Brain microvascular endothelial cell (primary cell): ENCODE data around the gene GLI1.
A peak's percentile ranks its signal among the peaks of the same experiment; 100 is the strongest.
"Not testable (repeated sequence)": the region's sequence is repeated elsewhere in the genome, so short reads cannot be mapped to it uniquely, and the experiment has no call there.

Experiments used
- DNase-seq: peaks from one replicate; pipeline ENCODE4 v3.0.0-alpha.2; 2020
- H3K27ac ChIP-seq: fragments of 250-450 bp; sonication (Bioruptor Pico); 2 replicates; pipeline ENCODE4 v1.5.1; 2020; ENCODE audit warnings: mild to moderate bottlenecking, moderate library complexity
- H3K27me3 ChIP-seq: fragments of 250-450 bp; sonication (Bioruptor Pico); replicated peaks from 2 replicates; pipeline ENCODE4 v1.5.1; 2020; ENCODE audit warnings: mild to moderate bottlenecking
- H3K36me3 ChIP-seq: fragments of 250-450 bp; sonication (Bioruptor Pico); replicated peaks from 2 replicates; pipeline ENCODE4 v1.5.1; 2020; ENCODE audit warnings: mild to moderate bottlenecking
- H3K4me3 ChIP-seq: 2 replicates; pipeline ENCODE4 v1.5.1; 2011; ENCODE audit warnings: low read depth, mild to moderate bottlenecking, control low read depth, low read length, moderate library complexity
- CTCF ChIP-seq: IDR thresholded peaks from 2 replicates; pipeline ENCODE4 v1.5.1; 2011; ENCODE audit warnings: low read depth, mild to moderate bottlenecking, moderate library complexity, low read length, control low read depth, inconsistent platforms; ENCODE audit errors: missing control alignments
- in situ Hi-C: cut with HindIII; loops from 2 replicates; pipeline ENCODE4 v1.10.0; 2017; ENCODE audit warnings: low sequenced_read_pairs, low pct_ligation_motif_present

GLI1 gene

GRCh38 chr12:57459750-57460467, at the start of gene GLI1:
Gene GLI1 (plus strand): TSS chr12:57459785. CDS start chr12:57463692, 3,907 bp downstream.
- no peaks in the 10 kb centered on the region for H3K27me3 ChIP-seq
- peak within 1 kb of the TSS; percentile 2 for H3K27ac ChIP-seq
- H3K36me3 ChIP-seq = no peaks in the 10 kb centered on the region
- in situ Hi-C loops = no loop called here
- peak within 1 kb of the TSS; percentile 75 for H3K4me3 ChIP-seq
- TF ChIP-seq CTCF = no peak
- DNase-seq = no peak

GRCh38 chr12:57410534-57410933, 49.1 kb upstream of the GLI1 start:
- DNase-seq = no peak
- Histone ChIP-seq H3K27me3 (no peaks in the 10 kb centered on the region), H3K36me3 (no peaks in the 10 kb centered on the region), H3K27ac (no peak overlapping the region), H3K4me3 (no peak overlapping the region)
- in situ Hi-C loops = no loop called here
- TF ChIP-seq CTCF = no peak

GRCh38 chr12:57414160-57414559, 45.4 kb upstream of the GLI1 start:
- DNase-seq, H3K27ac ChIP-seq, in situ Hi-C loops, H3K4me3 ChIP-seq, H3K36me3 ChIP-seq, H3K27me3 ChIP-seq: not testable (repeated sequence)

- H3K4me3 ChIP-seq = no peak overlapping the region
- H3K27me3 ChIP-seq = no peaks in the 10 kb centered on the region
- no peaks in the 10 kb centered on the region for H3K36me3 ChIP-seq
- no peak for DNase-seq
- no peak for TF ChIP-seq CTCF
- no peak overlapping the region for H3K27ac ChIP-seq
- in situ Hi-C loops = no loop called here
Observed at GRCh38 chr12:57415088-57415487, 44.5 kb upstream of the GLI1 start.

GRCh38 chr12:57416039-57416996, 43.3 kb upstream of the GLI1 start:
- Histone ChIP-seq H3K36me3 (no peaks in the 10 kb centered on the region), H3K27ac (no peak overlapping the region), H3K27me3 (no peaks in the 10 kb centered on the region), H3K4me3 (no peak overlapping the region)
- in situ Hi-C loops = no loop called here
- DNase-seq = no peak
- no peak for TF ChIP-seq CTCF

- H3K27me3 ChIP-seq = no peaks in the 10 kb centered on the region
- DNase-seq = no peak
- H3K36me3 ChIP-seq = no peaks in the 10 kb centered on the region
- TF ChIP-seq CTCF = no peak
- no peak overlapping the region for H3K4me3 ChIP-seq
- H3K27ac ChIP-seq = no peak overlapping the region
- in situ Hi-C loops = no loop called here
Observed at GRCh38 chr12:57418255-57418654, 41.3 kb upstream of the GLI1 start.
